Adrenal gland (tissue), 5 donors: ENCODE measurements around the gene CDKL2.
"Not testable (repeated sequence)": the region's sequence is repeated elsewhere in the genome, so short reads cannot be mapped to it uniquely, and the experiment has no call there.

Experiments
- POLR2A ChIP-seq, 2 donors: fragments of 450-650 bp; IDR thresholded peaks; one replicate each; pipeline ENCODE4 v1.6.1; 2017; ENCODE audit warnings: antibody characterized with exemption in 2 of 2, mild to moderate bottlenecking in 2 of 2, moderate library complexity in 1 of 2
- TF ChIP-seq, protein P1 (sequence below), 6 experiments: fragments of 450-650 bp in 4 of 6; fragments of 200-600 bp in 2 of 6; sonication (generic) in 1 of 6; IDR thresholded peaks; 1 replicate in 5 of 6; 2 replicates in 1 of 6; pipeline versions ENCODE4 v1.5.1 to v1.8.0; 2016 to 2021; ENCODE audit warnings: antibody characterized with exemption in 6 of 6, mild to moderate bottlenecking in 2 of 6, moderate library complexity in 1 of 6
- donor health status: DM: no; HTN: no; CAD: no.

- TF ChIP-seq, protein P1, sequence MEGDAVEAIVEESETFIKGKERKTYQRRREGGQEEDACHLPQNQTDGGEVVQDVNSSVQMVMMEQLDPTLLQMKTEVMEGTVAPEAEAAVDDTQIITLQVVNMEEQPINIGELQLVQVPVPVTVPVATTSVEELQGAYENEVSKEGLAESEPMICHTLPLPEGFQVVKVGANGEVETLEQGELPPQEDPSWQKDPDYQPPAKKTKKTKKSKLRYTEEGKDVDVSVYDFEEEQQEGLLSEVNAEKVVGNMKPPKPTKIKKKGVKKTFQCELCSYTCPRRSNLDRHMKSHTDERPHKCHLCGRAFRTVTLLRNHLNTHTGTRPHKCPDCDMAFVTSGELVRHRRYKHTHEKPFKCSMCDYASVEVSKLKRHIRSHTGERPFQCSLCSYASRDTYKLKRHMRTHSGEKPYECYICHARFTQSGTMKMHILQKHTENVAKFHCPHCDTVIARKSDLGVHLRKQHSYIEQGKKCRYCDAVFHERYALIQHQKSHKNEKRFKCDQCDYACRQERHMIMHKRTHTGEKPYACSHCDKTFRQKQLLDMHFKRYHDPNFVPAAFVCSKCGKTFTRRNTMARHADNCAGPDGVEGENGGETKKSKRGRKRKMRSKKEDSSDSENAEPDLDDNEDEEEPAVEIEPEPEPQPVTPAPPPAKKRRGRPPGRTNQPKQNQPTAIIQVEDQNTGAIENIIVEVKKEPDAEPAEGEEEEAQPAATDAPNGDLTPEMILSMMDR (IDR thresholded peaks at IDR 0.05) = not testable (repeated sequence)
- not testable (repeated sequence) for TF ChIP-seq POLR2A (IDR thresholded peaks at IDR 0.05)
These were observed 96.9 kb downstream of the CDKL2 start for GRCh38 chr4:75533339-75533887.
